HepG2 (cell line): ENCODE results near the gene UBE2M. TPM values are rescaled to one million over a fixed set of nuclear protein-coding genes. Genes with fewer than 3 reads are reported as not detected.
A peak's percentile ranks its signal among the peaks of the same experiment; 100 is the strongest.

Source experiments
- ATAC-seq: fragments of 200-7000 bp; cut with Tn5 transposase; 3 replicates; pipeline ENCODE4 v1.9.1; 2020; ENCODE audit warnings: mild to moderate bottlenecking, moderate library complexity
- BruUV-seq: library from RNA; stranded (reverse); fragments of 400-500 nt; replicated peaks from 2 replicates; lab custom pipeline; 2021; lab: Mats Ljungman, UMichigan
- CTCF ChIA-PET: fragments of 300-600 bp; formaldehyde crosslinking; extraction: SDS; loops from one replicate; lab custom pipeline; 2021; ENCODE audit warnings: low total read pairs, inconsistent platforms, low intra/inter-chr PET ratio; lab: Yijun Ruan, JAX
- POLR2A ChIA-PET: fragments of 350-600 bp; sonication (Branson Sonifier 250); formaldehyde crosslinking; loops from one replicate; lab custom pipeline; 2020; ENCODE audit warnings: antibody characterized with exemption, inconsistent platforms; lab: Yijun Ruan, JAX
- DNase-seq: peaks from one replicate; pipeline ENCODE4 v3.0.0-alpha.2; 2015; ENCODE audit warnings: low spot score
- FAIRE-seq: peaks from 3 replicates; lab custom pipeline; 2011; peaks lifted over from hg19 to GRCh38; lab: Jason Lieb, UNC
- H2AFZ ChIP-seq: one replicate; pipeline ENCODE4 v1.6.1; 2011; ENCODE audit warnings: low read length, inconsistent platforms
- H3K27ac ChIP-seq: fragments of 300-600 bp; 3 replicates; pipeline ENCODE4 v1.8.0; 2011; ENCODE audit warnings: mixed run types, mild to moderate bottlenecking, mixed read lengths, low read length, inconsistent platforms; ENCODE audit not compliant: insufficient read depth; ENCODE audit errors: extremely low read length
- H3K27me3 ChIP-seq, 2 experiments: fragments of 200-600 bp in 1 of 2; 2 replicates in 1 of 2; 3 replicates in 1 of 2; pipeline versions ENCODE4 v1.6.0 to v1.8.0; 2011; ENCODE audit warnings: low read length in 2 of 2, mild to moderate bottlenecking in 2 of 2, moderate library complexity in 2 of 2, inconsistent platforms in 1 of 2; ENCODE audit not compliant: insufficient read depth in 2 of 2, control insufficient read depth in 1 of 2
- H3K36me3 ChIP-seq, 2 experiments: fragments of 200-600 bp in 1 of 2; replicated peaks in 1 of 2; 2 replicates in 1 of 2; 3 replicates in 1 of 2; pipeline versions ENCODE4 v1.5.1 to v1.8.0; 2011; ENCODE audit warnings: low read length in 2 of 2, inconsistent platforms in 1 of 2; ENCODE audit not compliant: insufficient read depth in 2 of 2, control insufficient read depth in 1 of 2
- H3K4me1 ChIP-seq: 2 replicates; pipeline ENCODE4 v1.5.1; 2012; ENCODE audit warnings: low read length, inconsistent platforms; ENCODE audit not compliant: insufficient read depth
- H3K4me2 ChIP-seq: 2 replicates; pipeline ENCODE4 v1.6.0; 2011; ENCODE audit warnings: low read depth, low read length, inconsistent platforms
- H3K4me3 ChIP-seq, 3 experiments: fragments of 200-600 bp in 1 of 3; sonication (generic), shearing (Covaris generic) in 1 of 3; replicated peaks in 1 of 3; 2 replicates each; pipeline ENCODE4 v1.5.1; 2011 to 2016; ENCODE audit warnings: low read length in 3 of 3, inconsistent platforms in 2 of 3, low read depth in 2 of 3, mild to moderate bottlenecking in 2 of 3, control low read depth in 1 of 3, mixed read lengths in 1 of 3; ENCODE audit not compliant: insufficient read depth in 1 of 3
- H3K79me2 ChIP-seq: one replicate; pipeline ENCODE4 v1.6.1; 2011; ENCODE audit warnings: low read length, inconsistent platforms; ENCODE audit not compliant: insufficient read depth
- H3K9ac ChIP-seq: 2 replicates; pipeline ENCODE4 v1.6.0; 2011; ENCODE audit warnings: mild to moderate bottlenecking, low read depth, low read length, inconsistent platforms; ENCODE audit not compliant: insufficient read depth
- H3K9me3 ChIP-seq: 2 replicates; pipeline ENCODE4 v1.5.1; 2012; ENCODE audit warnings: mild to moderate bottlenecking, low read length
- H4K20me1 ChIP-seq: 2 replicates; pipeline ENCODE4 v1.6.0; 2011; ENCODE audit warnings: inconsistent platforms, mild to moderate bottlenecking, low read length, moderate library complexity; ENCODE audit not compliant: insufficient read depth
- CHCHD3 ChIP-seq: sonication (generic); formaldehyde crosslinking; IDR thresholded peaks from 2 replicates; pipeline ENCODE4 v1.8.0; 2022; ENCODE audit warnings: mild to moderate bottlenecking, missing genetic modification reagents, moderate library complexity
- DRAP1 ChIP-seq: IDR thresholded peaks from 2 replicates; pipeline ENCODE4 v1.6.1; 2016; ENCODE audit warnings: missing genetic modification reagents, missing compliant biosample characterization
- GABPB1 ChIP-seq: IDR thresholded peaks from 2 replicates; pipeline ENCODE4 v1.6.1; 2016; ENCODE audit warnings: mild to moderate bottlenecking, missing genetic modification reagents, moderate library complexity, missing compliant biosample characterization
- MTA1 ChIP-seq: sonication (generic); formaldehyde crosslinking; IDR thresholded peaks from 2 replicates; pipeline ENCODE4 v1.4.0; 2020; ENCODE audit warnings: missing genetic modification reagents, mild to moderate bottlenecking, borderline replicate concordance
- NAIF1 ChIP-seq: sonication (generic); formaldehyde crosslinking; IDR thresholded peaks from 2 replicates; pipeline ENCODE4 v1.5.0; 2020; ENCODE audit warnings: mild to moderate bottlenecking, missing genetic modification reagents, borderline replicate concordance
- PATZ1 ChIP-seq: sonication (generic); formaldehyde crosslinking; IDR thresholded peaks from 2 replicates; pipeline ENCODE4 v1.4.0; 2020; ENCODE audit warnings: missing genetic modification reagents
- POLR2A ChIP-seq, 2 experiments: IDR thresholded peaks; 2 replicates each; pipeline ENCODE4 v1.6.1; 2011; ENCODE audit warnings: low read depth in 2 of 2, low read length in 2 of 2, mild to moderate bottlenecking in 1 of 2, moderate library complexity in 1 of 2; ENCODE audit not compliant: insufficient read depth in 1 of 2
- RARA ChIP-seq: IDR thresholded peaks from 2 replicates; pipeline ENCODE4 v1.6.1; 2016; ENCODE audit warnings: missing genetic modification reagents, missing compliant biosample characterization
- RCOR2 ChIP-seq: IDR thresholded peaks from 2 replicates; pipeline ENCODE4 v1.6.1; 2016; ENCODE audit warnings: missing biosample characterization, missing genetic modification reagents
- SMAD1 ChIP-seq: sonication (generic); formaldehyde crosslinking; IDR thresholded peaks from 2 replicates; pipeline ENCODE4 v1.4.0; 2020; ENCODE audit warnings: missing genetic modification reagents, low read depth, mild to moderate bottlenecking, borderline replicate concordance
- TBP ChIP-seq: sonication (generic); formaldehyde crosslinking; IDR thresholded peaks from 2 replicates; pipeline ENCODE4 v1.5.0; 2020; ENCODE audit warnings: missing genetic modification reagents
- WIZ ChIP-seq: sonication (generic); formaldehyde crosslinking; IDR thresholded peaks from 2 replicates; pipeline ENCODE4 v1.5.1; 2020; ENCODE audit warnings: mild to moderate bottlenecking, missing genetic modification reagents
- YEATS2 ChIP-seq: sonication (generic); formaldehyde crosslinking; IDR thresholded peaks from 2 replicates; pipeline ENCODE4 v1.4.0; 2020; ENCODE audit warnings: missing genetic modification reagents, borderline replicate concordance
- ZC3H13 ChIP-seq: sonication (generic); formaldehyde crosslinking; IDR thresholded peaks from 2 replicates; pipeline ENCODE4 v1.8.1; 2023; ENCODE audit warnings: mild to moderate bottlenecking, missing genetic modification reagents, moderate library complexity
- ZNF207 ChIP-seq: fragments of 450-650 bp; IDR thresholded peaks from 2 replicates; pipeline ENCODE4 v1.6.1; 2016; ENCODE audit warnings: antibody characterized with exemption, borderline replicate concordance
- ZNF225 ChIP-seq: sonication (generic); formaldehyde crosslinking; IDR thresholded peaks from 2 replicates; pipeline ENCODE4 v1.4.0; 2020; ENCODE audit warnings: mild to moderate bottlenecking, missing genetic modification reagents
- ZNF292 ChIP-seq: sonication (generic); formaldehyde crosslinking; IDR thresholded peaks from 2 replicates; pipeline ENCODE4 v1.8.1; 2022; ENCODE audit warnings: mild to moderate bottlenecking, low read depth, missing genetic modification reagents, borderline replicate concordance
- ZNF614 ChIP-seq: IDR thresholded peaks from 2 replicates; pipeline ENCODE4 v1.6.1; 2018; ENCODE audit warnings: missing biosample characterization, missing genetic modification reagents, inconsistent platforms, borderline replicate concordance
- ZNF710 ChIP-seq: sonication (generic); formaldehyde crosslinking; IDR thresholded peaks from 2 replicates; pipeline ENCODE4 v1.5.0; 2020; ENCODE audit warnings: mild to moderate bottlenecking, missing genetic modification reagents, borderline replicate concordance
- ZZZ3 ChIP-seq: sonication (generic); formaldehyde crosslinking; IDR thresholded peaks from 2 replicates; pipeline ENCODE4 v1.4.0; 2020; ENCODE audit warnings: missing genetic modification reagents, mild to moderate bottlenecking, borderline replicate concordance
- WGBS: methylation state at CpG from one replicate; pipeline ENCODE4 v1.1.6; 2017; ENCODE audit warnings: low lambda C conversion rate; 5-methylcytosine and 5-hydroxymethylcytosine counted together
- in situ Hi-C: cut with HindIII; loops from 2 replicates; pipeline ENCODE4 v1.10.0; 2017; ENCODE audit warnings: low pct_unique_long_range_greater_than_20kb; ENCODE audit not compliant: extremely low pct_ligation_motif_present
- intact Hi-C: fragments of 100-400 bp; cut with micrococcal nuclease; formaldehyde crosslinking; loops from one replicate; pipeline ENCODE4 v1.10.0; 2022; ENCODE audit not compliant: unreplicated experiment
- polyA plus RNA-seq, 8 experiments: library from polyadenylated mRNA; depleted of rRNA in 3 of 8; stranded (reverse) in 7 of 8; unstranded in 1 of 8; fragments of >200 nt; fragmentation: Illumina TruSeq in 4 of 8; extraction: Trizol in 4 of 8; gene quantifications; 2 replicates each; pipeline versions ENCODE4 v1.2.1 to v1.2.3, GENCODE V29; 2011 to 2016; ENCODE audit warnings: low read depth in 4 of 8, missing spikeins in 1 of 8, mixed read lengths in 1 of 8; ENCODE audit not compliant: insufficient read depth in 1 of 8
- total RNA-seq, 5 experiments: library from RNA; depleted of rRNA; stranded (reverse); fragments of >200 nt; fragmentation: Illumina TruSeq; extraction: Trizol; gene quantifications; 2 replicates each; pipeline ENCODE4 v1.2.3, GENCODE V29; 2016; ENCODE audit warnings: low read depth in 1 of 5

The UBE2M gene
- total and polyA plus RNA-seq, 2 of the 13 experiments (the other 11 are each of a cell fraction or from before 2014, with no cell fraction given): 36.2 to 50.3 TPM

GRCh38 chr19:58511353-58512208, 46.8 kb downstream of the UBE2M start, which contains the start of gene SLC27A5:
SLC27A5 (minus strand) TSS chr19:58511992; CDS start chr19:58511955, 37 bp downstream.
- Histone ChIP-seq H3K9ac (peak within 1 kb of the TSS; percentile 49), H3K79me2 (peaks cover 10% of the 10 kb centered on the region), H3K4me1 (peaks cover 60% of the 10 kb centered on the region), H3K27ac (peak within 1 kb of the TSS; percentile 79), H3K4me2 (peak within 1 kb of the TSS; percentile 85), H3K9me3 (no peaks in the 10 kb centered on the region), H3K4me3 (peak within 1 kb of the TSS in 2 of 3 experiments; percentile 5 to 59; a peak in 4 of 6 replicates), H3K36me3 (peaks cover 2 to 4% of the 10 kb centered on the region in 2 experiments; a peak in 3 of 5 replicates), H4K20me1 (no peaks in the 10 kb centered on the region), H3K27me3 (no peaks in the 10 kb centered on the region; a peak in 1 of 5 replicates), H2AFZ (no peak within 1 kb of the TSS)
- ATAC-seq (peak; percentile 83), FAIRE-seq (peak; percentile 92), DNase-seq (peak; percentile 91)
- ChIA-PET POLR2A (interaction anchor here (0.6 to 5.8 kb wide), 10 partner anchors 9 to 149 kb away, joined by 3 to 44 read pairs (median 5); partner anchors contain the start of genes CHMP2A, TRIM28, UBE2M and ZBTB45), CTCF (no interaction called here)
- intact Hi-C loops (no loop called here), in situ Hi-C loops (no loop called here)
- 73% methylated on average over 4 of the region's 25 CpGs for WGBS
- no TSS peak for BruUV-seq
- TF ChIP-seq TBP (CRISPR knock-in tag) (no peak), POLR2A (IDR thresholded peaks at IDR 0.05; ENCODE audit: insufficient read depth in 1 of 2, low read depth in 2 of 2, low read length in 2 of 2) (peak; percentile 89 to 95), SMAD1 (CRISPR knock-in tag) (0 out of 2 replicates have a peak, but pooled peaks have one; percentile 38), ZZZ3 (CRISPR knock-in tag) (peak; percentile 82; the same call in 1 of the 2 replicates), ZNF614 (CRISPR knock-in tag) (no peak), CHCHD3 (CRISPR knock-in tag) (no peak), ZNF207 (no peak), WIZ (CRISPR knock-in tag) (0 out of 2 replicates have a peak, but pooled peaks have one; percentile 49), RCOR2 (CRISPR knock-in tag) (peak; percentile 51; the same call in 1 of the 2 replicates), NAIF1 (CRISPR knock-in tag) (peak; percentile 53; the same call in 1 of the 2 replicates), ZNF292 (CRISPR knock-in tag) (peak; percentile 80), DRAP1 (peak; percentile 75), MTA1 (CRISPR knock-in tag) (peak; percentile 93), GABPB1 (CRISPR knock-in tag) (peak; percentile 55), ZC3H13 (CRISPR knock-in tag) (0 out of 2 replicates have a peak, but pooled peaks have one; percentile 18), YEATS2 (no peak), PATZ1 (CRISPR knock-in tag) (peak; percentile 76), ZNF225 (CRISPR knock-in tag) (peak; percentile 31; the same call in 1 of the 2 replicates), RARA (CRISPR knock-in tag) (peak; percentile 89), ZNF710 (CRISPR knock-in tag) (0 out of 2 replicates have a peak, but pooled peaks have one; percentile 19)
